ENCODE measurements around the gene SELENOM.
A peak's percentile ranks its signal among the peaks of the same experiment; 100 is the strongest.
"Not testable (repeated sequence)": the region's sequence is repeated elsewhere in the genome, so short reads cannot be mapped to it uniquely, and the experiment has no call there.

Gene SELENOM

DNA sequence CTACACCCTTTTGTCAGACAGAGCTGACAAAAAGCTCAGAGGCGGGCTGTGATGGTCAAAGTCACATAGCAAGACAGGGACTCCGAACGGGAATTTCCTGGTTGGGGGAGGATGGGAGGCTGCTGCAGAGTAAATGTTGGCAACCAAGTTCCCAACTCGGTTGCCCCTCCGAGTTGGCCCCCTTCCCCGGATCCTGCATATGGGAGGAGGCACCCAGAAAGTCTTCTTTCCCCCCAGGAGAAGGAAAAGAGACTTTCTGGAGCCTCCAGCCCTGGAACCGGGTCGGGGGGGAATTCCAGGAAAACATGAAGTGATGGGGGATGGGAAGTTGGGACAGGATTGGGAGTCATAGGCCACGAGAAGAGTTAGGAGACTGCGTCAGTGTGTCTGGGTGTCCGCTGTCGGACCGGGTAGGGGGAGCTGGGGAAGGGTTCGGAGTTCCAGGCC lies 614 bp downstream of the SELENOM start:
- H3K4me3 ChIP-seq (ENCODE audit: low read depth, low read length): peak overlapping the region; percentile 66

DNA sequence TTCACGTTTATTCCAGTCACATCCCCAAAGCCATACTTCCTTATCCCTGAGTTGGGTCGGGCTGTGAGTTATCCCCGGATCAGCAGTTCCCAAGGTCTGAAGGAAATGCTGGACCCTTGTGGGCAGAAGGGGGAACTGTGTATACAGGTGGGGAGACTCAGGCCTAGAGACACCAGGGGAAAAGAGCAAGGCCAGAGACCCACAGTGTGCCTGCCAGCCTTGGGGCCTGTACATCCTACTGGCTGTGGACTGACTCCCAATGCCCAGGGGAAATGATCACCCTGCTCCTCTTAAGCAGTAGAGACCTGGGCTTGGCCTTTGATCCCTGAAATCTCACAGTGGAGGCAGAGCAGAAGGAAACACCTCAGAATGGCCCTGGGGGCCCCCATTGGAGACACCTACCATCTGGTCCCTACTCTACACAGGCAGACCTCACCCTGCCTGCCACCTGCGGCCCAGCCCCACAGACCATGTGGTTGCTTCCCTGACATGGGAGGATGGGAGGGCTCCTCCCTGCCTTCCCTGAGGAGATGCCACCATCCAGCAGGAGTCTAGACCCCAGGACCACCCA lies 1.3 kb downstream of the SELENOM start:
- H3K4me3 ChIP-seq (ENCODE audit: low read depth, low read length): no peak overlapping the region

DNA sequence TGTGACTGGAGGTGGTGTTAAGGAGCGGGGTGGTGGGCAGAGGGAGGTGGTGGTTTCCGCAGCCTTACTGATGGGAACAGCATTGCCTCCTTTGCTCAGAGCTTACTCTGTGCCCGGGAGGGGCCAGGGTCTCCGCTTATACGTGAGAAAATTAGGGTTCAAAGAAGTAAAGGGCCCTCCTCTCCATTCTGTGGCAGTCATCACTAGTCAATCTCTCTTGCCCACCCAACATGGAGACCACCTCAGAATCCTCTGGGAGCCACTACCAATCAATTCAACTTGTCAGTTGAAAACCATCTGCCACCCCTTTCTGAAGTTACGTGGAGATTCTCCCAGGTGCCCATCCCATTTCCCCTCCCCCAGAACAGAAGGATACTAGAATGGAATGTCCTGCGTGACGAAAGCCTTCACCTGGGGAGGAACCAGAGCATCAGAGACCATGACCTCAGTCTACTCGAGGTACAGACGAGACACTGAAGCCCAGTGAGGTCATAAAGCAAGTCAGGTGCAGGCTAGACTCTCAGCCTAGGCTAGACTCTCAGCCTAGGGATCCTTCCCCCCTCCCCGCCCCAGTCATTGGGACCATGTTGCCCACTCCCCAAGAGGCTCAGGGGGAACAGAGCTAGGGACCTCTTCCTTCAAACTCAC lies 2.0 kb downstream of the SELENOM start:
- no peak overlapping the region for H3K4me3 ChIP-seq (ENCODE audit: low read depth, low read length)

DNA sequence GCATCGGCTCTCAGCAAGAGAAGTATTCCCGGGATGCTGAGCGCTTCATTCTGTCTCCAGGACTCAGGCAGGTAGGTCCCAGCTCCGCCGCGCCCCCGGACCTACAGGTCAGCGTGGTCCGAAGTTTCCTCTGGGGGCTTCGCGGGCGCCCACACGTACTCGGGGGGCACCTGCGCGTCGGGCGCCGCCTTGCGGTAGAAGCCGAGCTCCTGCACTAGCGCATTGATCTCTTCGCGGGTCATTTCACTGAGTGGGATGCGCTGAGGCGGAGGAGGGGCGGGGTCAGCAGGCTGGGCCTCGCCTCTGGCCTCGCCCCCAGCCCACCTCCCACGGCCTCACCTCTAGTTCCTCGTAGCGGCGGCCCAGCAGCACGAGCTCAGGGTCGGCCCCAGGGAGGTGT lies 2.5 kb downstream of the SELENOM start:
- no peak overlapping the region for H3K4me3 ChIP-seq (ENCODE audit: low read depth, low read length)

DNA sequence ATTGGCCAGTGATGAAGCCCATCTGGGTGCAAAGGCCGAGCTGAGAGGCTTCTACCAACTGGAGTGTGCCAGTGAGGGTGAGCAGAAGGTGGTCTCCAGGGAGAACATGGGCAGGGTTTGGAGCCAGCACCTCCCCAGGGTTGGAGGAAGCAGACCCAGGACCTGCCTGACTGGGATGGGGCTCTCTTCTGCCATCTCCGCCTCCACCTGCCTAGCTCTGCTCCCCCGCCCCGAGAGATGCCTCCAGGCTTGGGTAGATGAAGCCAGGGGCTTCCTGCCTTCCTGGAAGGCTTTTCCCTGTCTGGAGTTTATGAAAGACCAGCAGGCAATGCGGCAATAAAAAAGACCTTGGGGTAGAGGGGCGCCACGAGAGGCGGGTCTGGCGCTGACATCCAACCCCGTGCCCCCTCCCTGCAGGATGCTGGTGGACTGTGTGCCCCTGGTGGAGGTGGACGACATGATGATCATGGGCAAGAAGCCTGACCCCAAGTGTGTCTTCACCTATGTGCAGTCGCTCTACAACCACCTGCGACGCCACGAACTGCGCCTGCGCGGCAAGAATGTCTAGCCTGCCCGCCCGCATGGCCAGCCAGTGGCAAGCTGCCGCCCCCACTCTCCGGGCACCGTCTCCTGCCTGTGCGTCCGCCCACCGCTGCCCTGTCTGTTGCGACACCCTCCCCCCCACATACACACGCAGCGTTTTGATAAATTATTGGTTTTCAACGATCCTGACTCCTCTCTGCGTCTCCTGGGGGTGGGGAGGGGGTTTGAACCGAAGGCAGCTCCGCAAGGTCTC lies 3.3 kb downstream of the SELENOM start:
- no peak overlapping the region for H3K4me3 ChIP-seq (ENCODE audit: low read depth, low read length)

DNA sequence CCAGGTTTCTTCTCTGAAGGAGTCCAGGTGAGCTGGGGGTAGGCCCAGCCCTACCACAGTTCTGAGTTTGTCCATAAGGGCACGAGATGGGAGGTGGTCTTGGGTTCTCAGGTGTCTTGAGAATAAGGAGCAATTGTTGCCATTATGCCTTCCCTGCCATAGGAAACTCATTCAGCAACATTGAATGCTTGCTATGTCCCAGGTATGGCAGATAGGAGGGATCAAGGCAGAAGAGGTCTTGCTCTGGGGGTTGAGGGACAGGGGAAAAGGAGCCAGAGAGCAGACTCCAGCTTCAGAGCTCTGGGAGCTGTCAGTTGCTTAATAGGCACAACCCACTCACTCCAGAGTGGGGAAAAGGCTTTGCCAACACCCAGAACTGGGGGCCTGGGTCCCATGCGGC lies 4.3 kb downstream of the SELENOM start:
- no peak overlapping the region for H3K4me3 ChIP-seq (ENCODE audit: low read depth, low read length)

DNA sequence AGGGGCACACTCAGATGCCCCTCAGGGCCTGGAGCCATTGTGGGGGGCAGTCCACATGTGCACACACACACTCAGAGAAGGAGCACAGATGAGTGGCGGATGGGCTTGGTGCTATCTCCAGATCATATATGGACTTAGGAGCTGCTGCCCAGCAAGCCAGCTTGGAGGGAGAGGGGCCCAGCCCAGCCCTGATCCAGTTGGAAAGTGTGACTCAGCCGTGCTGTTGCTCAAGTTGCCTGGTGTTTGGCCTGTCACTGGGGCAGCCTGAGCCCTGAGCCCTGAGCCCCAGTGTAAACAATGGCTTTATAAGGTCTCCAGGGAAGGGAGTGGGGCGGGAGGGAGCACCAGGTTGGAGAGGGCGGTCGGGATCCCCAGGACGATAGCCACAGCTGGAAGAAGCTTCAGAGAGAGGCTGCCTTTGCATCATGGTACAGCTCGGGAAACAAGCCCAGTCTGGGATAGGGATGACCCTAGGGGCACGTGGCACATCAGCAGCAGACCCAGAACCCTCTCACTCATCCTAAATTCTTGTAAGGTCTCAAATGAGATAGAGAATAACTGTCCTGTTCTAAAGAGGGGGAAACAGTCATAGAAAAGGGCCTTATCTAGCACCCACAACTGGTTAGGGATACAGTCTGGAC lies 4.8 kb downstream of the SELENOM start:
- no peak overlapping the region for H3K4me3 ChIP-seq (ENCODE audit: low read depth, low read length)

DNA sequence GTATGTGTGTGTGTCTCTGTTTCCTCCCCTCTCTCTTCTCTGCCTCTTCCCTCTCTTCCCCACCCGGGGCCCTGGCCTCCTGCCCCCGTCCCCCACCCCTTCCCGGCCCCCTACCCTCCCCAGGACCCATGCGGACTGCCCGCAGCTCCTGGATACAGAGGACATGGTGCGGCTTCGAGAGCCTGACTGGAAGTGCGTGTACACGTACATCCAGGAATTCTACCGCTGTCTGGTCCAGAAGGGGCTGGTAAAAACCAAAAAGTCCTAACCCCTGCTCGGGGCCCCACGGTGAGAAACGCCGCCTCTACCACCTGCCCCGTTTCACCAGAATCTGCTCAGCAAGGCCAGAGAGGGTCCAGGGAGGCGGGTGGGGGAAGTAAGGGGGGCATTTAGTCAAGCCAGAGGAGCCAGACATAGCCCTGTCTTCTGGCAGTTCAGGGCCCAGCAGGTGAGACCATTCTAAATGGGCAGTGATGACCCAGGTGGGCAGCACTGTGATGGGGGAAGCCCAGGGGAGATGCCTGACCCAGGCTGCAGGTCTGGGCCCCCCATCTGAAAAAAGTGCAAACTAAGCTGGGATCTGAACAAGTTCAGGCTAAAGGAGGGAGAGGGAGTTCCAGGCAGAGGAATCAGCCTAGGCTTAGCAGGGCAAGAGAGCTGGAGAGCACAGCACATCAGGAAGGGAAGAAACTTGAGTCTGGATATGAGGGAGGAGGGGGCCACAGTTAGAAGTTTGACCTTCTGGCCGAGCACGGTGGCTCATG lies 6.4 kb downstream of the SELENOM start:
- H3K4me3 ChIP-seq (ENCODE audit: low read depth, low read length): no peak overlapping the region

DNA sequence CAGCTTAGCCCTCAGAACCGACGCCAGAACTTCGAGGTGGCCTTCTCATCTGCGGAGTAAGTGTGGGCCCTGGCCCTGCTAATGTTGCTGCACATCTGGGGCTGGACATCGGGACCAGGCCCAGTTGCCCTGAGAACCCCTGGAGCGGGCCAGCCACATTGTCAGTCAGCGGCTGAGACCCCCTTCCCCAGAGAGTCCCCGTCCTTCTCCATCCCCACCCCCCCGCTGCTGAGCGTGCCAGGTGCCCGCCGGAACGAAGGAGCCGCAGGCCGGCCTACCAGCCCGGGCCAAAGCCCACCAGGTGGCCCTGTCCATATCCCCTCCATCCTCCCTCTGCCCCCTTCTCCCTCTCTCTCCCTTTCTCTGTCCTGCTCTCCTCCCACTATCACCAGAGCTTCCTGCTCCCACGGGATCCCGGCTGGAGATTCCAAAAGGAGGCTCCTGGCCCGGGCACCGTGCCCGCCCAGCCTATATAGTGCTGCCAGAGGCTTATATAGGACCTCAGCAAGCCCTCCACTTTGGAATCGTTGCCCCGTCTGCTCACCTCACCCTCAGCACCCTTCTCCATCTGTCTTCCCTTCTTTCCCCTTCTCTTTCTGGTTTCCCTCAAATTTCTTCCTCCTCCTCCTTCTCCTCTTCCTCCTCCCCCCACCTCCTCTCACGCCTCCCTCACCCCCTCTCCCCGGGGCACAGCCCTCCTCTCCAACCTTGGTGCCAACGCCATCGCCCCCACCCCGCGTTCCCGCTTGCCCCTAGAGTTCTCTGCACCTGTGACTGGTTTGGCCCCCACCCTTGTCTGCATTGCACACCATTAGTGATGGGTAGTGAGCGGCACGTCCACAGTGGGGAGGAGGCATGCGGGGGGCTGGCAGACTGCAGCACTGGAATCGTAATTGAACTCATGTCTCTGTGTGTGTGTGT lies 7.3 kb downstream of the SELENOM start:
- H3K4me3 ChIP-seq (ENCODE audit: low read depth, low read length): no peak overlapping the region

DNA sequence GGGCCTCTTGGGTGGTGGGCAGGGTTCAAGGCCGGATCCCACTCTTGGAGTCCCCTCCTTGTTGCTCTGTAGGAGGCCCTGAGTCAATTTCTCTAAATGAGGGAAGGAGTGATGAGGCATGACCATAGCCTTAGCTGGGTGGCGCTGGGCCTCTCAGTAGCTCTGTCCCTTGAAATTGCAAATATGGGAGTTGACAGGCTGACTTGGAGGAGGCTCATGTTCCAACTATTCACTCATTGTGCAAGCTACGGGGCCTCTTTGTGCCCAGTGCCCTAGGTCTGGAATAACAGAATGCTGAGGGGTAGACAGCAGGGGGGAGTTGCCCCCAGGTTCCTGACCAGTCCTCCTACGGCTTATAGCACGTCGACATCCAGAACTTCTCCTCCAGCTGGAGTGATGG lies 8.0 kb downstream of the SELENOM start:
- no peak overlapping the region for H3K4me3 ChIP-seq (ENCODE audit: low read depth, low read length)

DNA sequence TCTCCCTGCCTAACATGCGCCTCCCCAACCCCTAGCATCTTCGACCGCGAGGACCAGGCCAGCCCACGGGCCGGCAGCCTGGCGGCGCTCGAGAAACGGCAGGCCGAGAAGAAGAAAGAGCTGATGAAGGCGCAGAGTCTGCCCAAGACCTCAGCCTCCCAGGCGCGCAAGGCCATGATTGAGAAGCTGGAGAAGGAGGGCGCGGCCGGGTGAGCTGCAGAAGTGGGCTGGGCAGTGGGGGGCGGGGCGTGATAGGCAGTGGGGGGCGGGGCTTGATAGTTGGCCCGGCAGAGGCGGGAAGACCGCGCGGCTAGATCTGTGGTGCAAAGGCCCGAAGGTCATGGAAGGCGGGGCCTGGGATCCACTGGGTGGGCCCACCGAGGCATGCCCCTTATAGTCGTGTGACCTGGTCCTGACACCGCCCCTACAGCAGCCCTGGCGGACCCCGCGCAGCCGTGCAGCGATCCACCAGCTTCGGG lies 8.7 kb downstream of the SELENOM start:
- no peak overlapping the region for H3K4me3 ChIP-seq (ENCODE audit: low read depth, low read length)

DNA sequence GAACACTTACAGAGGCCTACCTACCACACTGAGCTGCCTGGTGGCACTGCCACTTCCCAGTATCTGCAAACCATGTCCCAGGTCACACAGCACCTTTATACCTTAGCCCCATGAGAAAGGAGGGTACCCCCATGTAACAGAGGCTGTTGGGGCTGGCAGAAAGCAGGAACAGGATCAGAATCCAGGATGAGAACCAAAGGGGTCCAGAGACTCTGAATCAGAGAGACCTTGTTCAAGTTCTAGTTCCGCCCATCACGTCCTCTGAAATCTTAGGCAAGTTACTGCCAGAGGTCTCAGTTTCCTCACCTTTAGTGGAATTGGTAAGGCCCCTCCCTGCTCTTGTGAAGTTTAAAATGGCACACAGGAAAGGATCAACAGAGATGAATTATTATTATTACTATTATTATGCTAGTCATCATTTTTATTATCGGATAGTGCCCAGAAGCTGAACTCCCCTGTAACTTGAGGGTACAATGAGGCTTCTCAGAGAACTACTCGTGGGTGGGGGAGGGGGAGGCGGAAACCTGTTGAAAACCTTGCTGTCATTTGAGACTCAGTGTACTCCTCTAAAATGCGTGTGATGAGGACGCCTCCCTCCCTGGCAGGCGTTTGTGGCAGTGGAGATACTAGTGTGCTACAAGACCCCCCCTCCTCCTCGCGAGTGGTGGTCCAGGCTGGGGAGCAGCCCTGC lies 9.3 kb downstream of the SELENOM start:
- H3K4me3 ChIP-seq (ENCODE audit: low read depth, low read length): no peak overlapping the region

DNA sequence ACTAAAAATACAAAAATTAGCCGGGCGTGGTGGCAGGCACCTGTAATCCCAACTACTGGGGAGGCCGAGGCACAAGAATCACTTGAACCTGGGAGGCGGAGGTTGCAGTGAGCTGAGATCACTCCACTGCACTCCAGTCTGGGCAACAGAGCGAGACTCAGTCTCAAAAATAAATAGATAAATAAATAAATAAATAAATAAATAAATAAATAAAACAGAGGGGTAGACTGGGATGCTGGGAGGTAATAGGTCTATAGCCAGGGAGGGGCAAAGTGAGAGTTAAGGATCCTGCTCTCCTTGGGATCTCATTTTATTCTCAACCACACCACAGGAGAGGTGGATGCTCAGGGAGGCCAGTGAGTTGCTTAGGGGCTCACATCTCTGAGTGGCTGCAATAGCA lies 9.8 kb downstream of the SELENOM start:
- H3K4me3 ChIP-seq (ENCODE audit: low read depth, low read length): not testable (repeated sequence)

DNA sequence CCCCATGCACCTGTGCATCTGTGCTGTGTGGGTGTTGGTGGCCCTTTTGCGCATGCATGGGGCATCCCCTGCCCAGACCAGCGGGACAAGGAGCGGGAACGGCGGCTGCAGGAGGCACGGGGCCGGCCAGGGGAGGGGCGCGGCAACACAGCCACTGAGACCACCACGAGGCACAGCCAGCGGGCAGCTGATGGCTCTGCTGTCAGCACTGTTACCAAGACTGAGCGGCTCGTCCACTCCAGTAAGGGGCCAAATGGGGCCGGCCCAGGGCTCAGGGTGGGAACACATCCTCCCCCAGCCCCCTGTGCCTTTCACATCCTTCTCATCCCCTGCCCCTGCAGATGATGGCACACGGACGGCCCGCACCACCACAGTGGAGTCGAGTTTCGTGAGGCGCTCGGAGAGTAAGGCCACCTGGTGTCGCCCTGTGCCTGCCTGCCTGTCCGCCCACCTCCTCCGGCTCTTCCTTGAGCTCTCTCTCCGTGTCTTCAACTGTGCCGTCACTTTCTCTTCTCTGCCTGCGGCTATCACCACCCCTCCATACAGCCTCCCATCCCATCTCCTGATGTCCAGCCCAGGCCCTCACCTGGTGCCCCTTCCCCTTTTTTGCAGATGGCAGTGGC lies 10.6 kb downstream of the SELENOM start:
- H3K4me3 ChIP-seq (ENCODE audit: low read depth, low read length): no peak overlapping the region

DNA sequence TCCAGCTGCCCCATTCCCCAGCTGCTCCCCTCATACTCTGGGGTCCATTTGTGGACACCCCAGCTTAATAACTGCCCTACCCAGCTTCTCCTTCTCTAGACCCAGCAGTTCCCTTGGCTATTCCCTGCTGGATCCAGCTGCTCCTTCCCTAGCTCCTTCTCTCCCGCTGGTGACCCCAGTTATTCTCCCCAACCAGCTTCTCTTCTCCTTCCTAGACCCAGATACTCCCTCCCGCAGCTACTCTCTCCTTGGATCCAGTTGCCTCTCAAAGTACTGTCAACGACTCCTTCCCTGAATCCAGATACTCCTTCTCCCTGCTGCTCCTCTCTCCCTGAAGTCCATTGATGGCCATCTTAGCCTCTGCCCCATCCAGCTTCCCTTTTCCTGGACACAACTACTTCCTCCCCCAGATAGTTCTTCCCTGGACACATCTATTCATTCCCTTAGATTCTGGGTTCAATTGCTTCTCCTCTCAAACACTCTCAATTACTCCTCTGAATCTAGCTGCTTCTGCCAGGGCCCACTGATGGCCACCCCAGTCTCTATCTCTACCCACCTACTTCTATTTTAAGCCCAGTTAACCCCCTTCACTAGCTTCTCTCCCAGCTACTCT lies 11.6 kb downstream of the SELENOM start:
- no peak overlapping the region for H3K4me3 ChIP-seq (ENCODE audit: low read depth, low read length)

DNA sequence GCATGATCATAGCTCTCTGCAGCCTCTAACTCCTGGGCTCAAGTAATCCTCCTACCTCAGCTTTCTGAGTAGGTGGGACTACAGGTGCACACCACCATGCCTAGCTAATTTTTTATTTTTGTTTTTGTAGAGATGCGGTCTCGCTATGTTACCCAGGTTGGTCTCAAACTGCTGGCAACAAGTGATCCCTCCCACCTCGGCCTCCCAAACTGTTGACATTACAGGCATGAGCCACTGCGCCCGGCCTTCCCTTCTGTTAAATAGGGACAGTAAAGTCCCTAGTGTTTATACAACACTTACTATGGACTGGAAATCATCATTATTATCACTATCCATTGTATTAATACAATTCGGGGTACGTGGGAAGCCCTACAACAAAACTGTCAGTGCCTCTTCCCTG lies 12.6 kb downstream of the SELENOM start:
- H3K4me3 ChIP-seq (ENCODE audit: low read depth, low read length): no peak overlapping the region

DNA sequence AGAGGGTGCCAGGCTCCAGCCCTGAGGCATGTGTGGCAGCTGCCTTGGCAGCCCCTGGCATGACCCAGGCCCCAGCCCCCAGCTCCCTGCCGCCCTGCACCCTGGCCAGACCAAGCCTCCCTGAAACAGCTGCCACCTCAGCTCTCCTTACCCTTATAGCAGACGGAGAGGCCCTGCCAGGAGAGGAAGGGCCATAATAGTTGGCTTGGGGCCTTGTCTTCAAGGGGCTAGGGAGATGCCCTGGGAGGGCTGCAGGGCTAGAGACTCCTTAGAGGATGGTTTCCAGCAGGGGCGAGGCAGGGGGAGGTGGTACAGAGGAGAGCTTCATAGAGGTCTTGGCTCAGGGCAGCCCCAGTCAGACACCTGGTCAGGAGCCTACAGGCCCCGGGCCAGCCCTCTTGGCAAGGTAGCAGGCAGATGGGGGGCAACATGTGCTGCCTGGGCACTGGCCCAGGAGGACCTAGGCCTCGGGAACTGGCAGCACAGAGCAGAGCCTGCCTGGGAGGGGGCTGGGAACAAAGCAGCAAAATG lies 13.3 kb downstream of the SELENOM start:
- H3K4me3 ChIP-seq (ENCODE audit: low read depth, low read length): no peak overlapping the region
